ENCODE measurements around the gene RAB40AL. TPM values are rescaled to one million over a fixed set of nuclear protein-coding genes. Genes with fewer than 3 reads are reported as not detected.

The RAB40AL gene
- polyA plus RNA-seq, 2 donors: 0.05 to 0.24 TPM

DNA sequence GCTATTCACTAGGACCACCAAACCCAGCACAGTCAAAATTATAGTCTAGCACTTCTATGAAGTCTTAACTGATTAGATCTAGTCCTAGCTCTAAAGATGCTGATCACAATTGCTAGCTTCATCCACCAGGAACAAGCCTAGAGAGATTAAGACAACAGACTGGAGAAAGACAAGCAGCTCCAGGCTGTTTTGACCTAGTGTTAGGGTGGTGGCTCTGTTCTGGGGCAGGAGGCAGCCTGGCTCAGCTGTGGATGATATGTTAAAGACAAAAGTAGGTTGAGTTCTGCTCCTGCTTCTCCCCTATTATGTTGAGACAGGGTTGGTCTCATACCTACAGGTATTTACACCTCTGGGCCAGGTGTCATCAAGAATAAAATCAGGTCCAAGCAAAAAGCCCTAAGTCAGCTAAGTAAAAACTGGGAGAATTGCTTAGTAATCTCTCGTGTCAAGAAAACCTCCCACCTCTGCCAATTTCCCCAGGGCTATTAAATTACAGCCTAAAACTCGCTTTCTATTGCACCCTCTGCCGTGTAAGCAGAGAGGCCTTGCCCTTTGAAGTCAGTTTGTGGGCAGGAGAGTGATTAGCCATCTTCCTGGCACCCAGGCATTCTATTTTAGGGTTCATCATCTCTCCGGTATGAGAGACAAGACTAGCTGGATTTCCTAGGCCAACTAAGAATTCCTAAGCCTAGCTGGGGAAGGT, 39.9 kb downstream of the RAB40AL start:
- H3K4me3 ChIP-seq (ENCODE audit: low read depth in 1 of 2, low read length in 2 of 2): no peak overlapping the region
- no peaks in the 10 kb centered on the region for H3K27me3 ChIP-seq (ENCODE audit: control insufficient read depth in 1 of 2, insufficient read depth in 2 of 2, low read length in 2 of 2)
- H3K27ac ChIP-seq (ENCODE audit: low read depth in 2 of 2, low read length in 1 of 2): no peak overlapping the region
- no peaks in the 10 kb centered on the region for H3K4me1 ChIP-seq (ENCODE audit: control insufficient read depth in 2 of 2, insufficient read depth in 2 of 2, low read length in 1 of 2)
- no peaks in the 10 kb centered on the region for H3K9me3 ChIP-seq (ENCODE audit: control insufficient read depth in 2 of 2, insufficient read depth in 1 of 2, low read depth in 1 of 2, low read length in 1 of 2)
- H3K36me3 ChIP-seq (ENCODE audit: control insufficient read depth in 2 of 2, insufficient read depth in 2 of 2, low read length in 1 of 2): no peaks in the 10 kb centered on the region
- 33% methylated on average over 4 of the region's 4 CpGs for WGBS, 2 donors

DNA sequence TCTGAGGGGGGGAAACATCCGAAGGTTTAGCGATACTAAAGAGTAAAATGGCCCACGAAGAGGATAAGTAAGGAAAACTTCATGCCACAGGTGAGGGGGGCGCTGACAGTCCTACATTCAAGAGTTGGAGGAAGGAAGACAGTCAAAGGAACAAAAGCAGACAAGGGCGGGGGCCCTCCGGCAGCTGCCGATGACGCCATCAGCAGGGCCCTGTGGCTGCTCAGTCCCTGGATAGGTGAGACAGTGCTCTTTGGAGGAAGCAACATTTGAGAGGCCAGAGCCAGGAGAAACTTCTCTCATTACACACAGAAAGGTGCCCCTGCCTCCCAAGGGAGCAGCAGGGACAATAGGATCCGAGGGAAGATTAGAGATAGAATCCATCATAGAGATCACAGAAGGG, 41.5 kb downstream of the RAB40AL start:
- Histone ChIP-seq H3K27ac (ENCODE audit: low read depth in 2 of 2, low read length in 1 of 2) (no peak overlapping the region), H3K9me3 (ENCODE audit: control insufficient read depth in 2 of 2, insufficient read depth in 1 of 2, low read depth in 1 of 2, low read length in 1 of 2) (no peaks in the 10 kb centered on the region), H3K27me3 (ENCODE audit: control insufficient read depth in 1 of 2, insufficient read depth in 2 of 2, low read length in 2 of 2) (no peaks in the 10 kb centered on the region), H3K4me1 (ENCODE audit: control insufficient read depth in 2 of 2, insufficient read depth in 2 of 2, low read length in 1 of 2) (no peaks in the 10 kb centered on the region), H3K4me3 (ENCODE audit: low read depth in 1 of 2, low read length in 2 of 2) (no peak overlapping the region), H3K36me3 (ENCODE audit: control insufficient read depth in 2 of 2, insufficient read depth in 2 of 2, low read length in 1 of 2) (no peaks in the 10 kb centered on the region)
- WGBS, 2 donors: 82 to 89% methylated on average over 9 of the region's 9 CpGs

DNA sequence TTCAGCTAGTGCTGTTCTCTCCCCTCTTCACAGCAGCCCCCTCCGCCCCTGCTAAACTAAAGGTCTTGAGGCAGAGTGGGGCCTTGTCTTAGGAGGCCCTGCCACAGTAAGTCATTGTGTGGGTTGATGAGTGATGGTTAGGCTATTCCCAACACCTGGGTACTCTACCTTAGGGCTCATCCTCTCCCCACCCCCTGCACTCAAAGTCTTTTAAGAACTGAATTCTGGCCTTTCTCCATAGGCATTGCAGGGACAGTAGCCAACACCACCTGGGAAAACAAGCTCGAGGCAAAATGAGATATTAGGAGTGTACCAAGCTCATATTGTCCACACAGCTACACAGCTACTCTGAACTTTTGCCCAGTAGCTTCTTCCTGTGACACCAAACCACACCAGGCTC, 42.5 kb downstream of the RAB40AL start:
- Histone ChIP-seq H3K27me3 (ENCODE audit: control insufficient read depth in 1 of 2, insufficient read depth in 2 of 2, low read length in 2 of 2) (no peaks in the 10 kb centered on the region), H3K4me1 (ENCODE audit: control insufficient read depth in 2 of 2, insufficient read depth in 2 of 2, low read length in 1 of 2) (no peaks in the 10 kb centered on the region), H3K27ac (ENCODE audit: low read depth in 2 of 2, low read length in 1 of 2) (no peak overlapping the region), H3K36me3 (ENCODE audit: control insufficient read depth in 2 of 2, insufficient read depth in 2 of 2, low read length in 1 of 2) (no peaks in the 10 kb centered on the region), H3K4me3 (ENCODE audit: low read depth in 1 of 2, low read length in 2 of 2) (no peak overlapping the region), H3K9me3 (ENCODE audit: control insufficient read depth in 2 of 2, insufficient read depth in 1 of 2, low read depth in 1 of 2, low read length in 1 of 2) (no peaks in the 10 kb centered on the region)
- WGBS, 2 donors: 64 to 71% methylated on average over 2 of the region's 2 CpGs

DNA sequence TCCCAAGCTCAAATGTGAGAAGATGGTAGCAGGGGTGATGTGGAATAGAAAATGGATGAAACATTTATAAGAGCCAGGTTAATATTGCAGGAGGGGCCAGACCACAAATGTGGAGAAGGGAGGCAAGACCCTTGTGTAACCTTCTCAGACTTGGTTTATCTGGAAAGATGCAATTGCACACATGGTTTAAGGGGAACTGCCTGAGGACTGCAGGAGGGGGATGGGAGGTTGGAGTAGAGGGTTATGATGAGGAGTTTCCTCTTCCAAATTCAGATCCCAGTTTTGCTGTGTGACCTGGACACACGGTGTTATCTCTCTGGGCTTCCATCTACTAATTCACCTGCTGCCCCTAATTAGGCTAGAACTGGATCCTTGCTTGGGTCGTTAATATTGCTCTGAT, 46.1 kb downstream of the RAB40AL start:
- Histone ChIP-seq H3K27me3 (ENCODE audit: control insufficient read depth in 1 of 2, insufficient read depth in 2 of 2, low read length in 2 of 2) (no peaks in the 10 kb centered on the region), H3K27ac (ENCODE audit: low read depth in 2 of 2, low read length in 1 of 2) (no peak overlapping the region), H3K4me1 (ENCODE audit: control insufficient read depth in 2 of 2, insufficient read depth in 2 of 2, low read length in 1 of 2) (no peaks in the 10 kb centered on the region), H3K4me3 (ENCODE audit: low read depth in 1 of 2, low read length in 2 of 2) (no peak overlapping the region), H3K36me3 (ENCODE audit: control insufficient read depth in 2 of 2, insufficient read depth in 2 of 2, low read length in 1 of 2) (no peaks in the 10 kb centered on the region), H3K9me3 (ENCODE audit: control insufficient read depth in 2 of 2, insufficient read depth in 1 of 2, low read depth in 1 of 2, low read length in 1 of 2) (no peaks in the 10 kb centered on the region)
- WGBS, 2 donors: 57 to 86% methylated on average over 2 of the region's 2 CpGs

DNA sequence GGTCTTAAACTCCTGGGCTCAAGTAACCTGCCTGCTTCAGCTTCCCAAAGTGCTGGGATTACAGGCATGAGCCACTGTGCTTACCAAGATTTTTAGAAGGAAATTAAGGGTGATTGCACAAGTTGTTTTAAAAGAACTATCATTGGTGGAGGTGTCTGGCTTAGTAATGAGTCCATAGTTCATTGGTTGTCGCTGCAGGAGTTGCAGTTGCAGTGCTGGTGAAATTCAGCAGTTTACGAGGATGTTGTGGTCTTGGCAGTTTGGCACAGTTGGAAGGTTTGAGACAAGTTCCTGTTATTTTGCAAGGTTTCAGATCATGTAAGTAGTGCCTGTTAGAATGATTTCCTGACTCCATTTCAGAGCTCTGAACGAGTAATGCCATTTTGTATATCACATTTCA, 48.1 kb downstream of the RAB40AL start:
- Histone ChIP-seq H3K27ac (ENCODE audit: low read depth in 2 of 2, low read length in 1 of 2) (no peak overlapping the region), H3K36me3 (ENCODE audit: control insufficient read depth in 2 of 2, insufficient read depth in 2 of 2, low read length in 1 of 2) (no peaks in the 10 kb centered on the region), H3K9me3 (ENCODE audit: control insufficient read depth in 2 of 2, insufficient read depth in 1 of 2, low read depth in 1 of 2, low read length in 1 of 2) (no peaks in the 10 kb centered on the region), H3K27me3 (ENCODE audit: control insufficient read depth in 1 of 2, insufficient read depth in 2 of 2, low read length in 2 of 2) (no peaks in the 10 kb centered on the region), H3K4me1 (ENCODE audit: control insufficient read depth in 2 of 2, insufficient read depth in 2 of 2, low read length in 1 of 2) (no peaks in the 10 kb centered on the region), H3K4me3 (ENCODE audit: low read depth in 1 of 2, low read length in 2 of 2) (no peak overlapping the region)
- 69 to 79% methylated on average over 3 of the region's 3 CpGs for WGBS, 2 donors

Other genes with a start within 250 kb of the RAB40AL start
- gene GPRASP2, start 224.8 kb upstream of the RAB40AL start, polyA plus RNA-seq: 1 to 10 TPM; 1.5 to 3.0 TPM
- gene GPRASP3, start 216.5 kb upstream of the RAB40AL start, polyA plus RNA-seq: under 1 TPM; 0.39 to 0.72 TPM
- under 1 TPM; 0.14 to 0.35 TPM for gene BEX1, start 126.9 kb downstream of the RAB40AL start, polyA plus RNA-seq
- gene NXF3, start 155.9 kb downstream of the RAB40AL start, polyA plus RNA-seq: under 1 TPM in 1 of 2 donors, not detected in 1; 0.19 TPM

Measured in esophagus (tissue), 2 donors.